SH-SY5Y (cell line): Measurements from ENCODE around the gene HINT3.

Experiments used
- GATA2 ChIP-seq: IDR thresholded peaks from 2 replicates; pipeline ENCODE4 v1.6.1; 2011; ENCODE audit warnings: mild to moderate bottlenecking, low read depth, low read length
- GATA3 ChIP-seq: IDR thresholded peaks from 2 replicates; pipeline ENCODE4 v1.6.1; 2011; ENCODE audit warnings: low read depth, mild to moderate bottlenecking, low read length, moderate library complexity

DNA sequence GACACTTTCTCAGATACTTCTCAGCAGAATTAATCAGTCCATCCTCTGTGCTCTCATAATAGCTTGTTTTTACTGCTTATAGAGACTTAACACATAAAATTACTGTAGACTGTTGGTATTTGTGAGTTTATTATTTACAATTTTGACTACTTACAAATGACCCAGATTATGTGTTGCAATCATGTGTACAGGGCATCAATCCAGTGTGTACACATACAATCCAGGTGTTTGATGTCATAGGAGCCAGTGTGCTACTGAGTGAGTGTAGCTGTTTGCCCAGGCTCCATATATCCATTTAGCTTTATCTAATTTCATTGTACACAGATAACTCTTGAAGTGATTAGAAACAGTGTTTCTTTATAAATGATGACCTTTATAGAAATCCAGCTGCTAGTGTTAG lies 61.1 kb downstream of the HINT3 start:
- TF ChIP-seq GATA3 (no peak), GATA2 (no peak)
